ENCODE data around the gene SERPINB7.

- TF ChIP-seq POLR2AphosphoS5 (IDR thresholded peaks at IDR 0.05; ENCODE audit: low read depth, low read length): no peak
- TF ChIP-seq TAF1 (IDR thresholded peaks at IDR 0.05; ENCODE audit: borderline replicate concordance, insufficient read depth, low read length): no peak
- TF ChIP-seq, protein P1, sequence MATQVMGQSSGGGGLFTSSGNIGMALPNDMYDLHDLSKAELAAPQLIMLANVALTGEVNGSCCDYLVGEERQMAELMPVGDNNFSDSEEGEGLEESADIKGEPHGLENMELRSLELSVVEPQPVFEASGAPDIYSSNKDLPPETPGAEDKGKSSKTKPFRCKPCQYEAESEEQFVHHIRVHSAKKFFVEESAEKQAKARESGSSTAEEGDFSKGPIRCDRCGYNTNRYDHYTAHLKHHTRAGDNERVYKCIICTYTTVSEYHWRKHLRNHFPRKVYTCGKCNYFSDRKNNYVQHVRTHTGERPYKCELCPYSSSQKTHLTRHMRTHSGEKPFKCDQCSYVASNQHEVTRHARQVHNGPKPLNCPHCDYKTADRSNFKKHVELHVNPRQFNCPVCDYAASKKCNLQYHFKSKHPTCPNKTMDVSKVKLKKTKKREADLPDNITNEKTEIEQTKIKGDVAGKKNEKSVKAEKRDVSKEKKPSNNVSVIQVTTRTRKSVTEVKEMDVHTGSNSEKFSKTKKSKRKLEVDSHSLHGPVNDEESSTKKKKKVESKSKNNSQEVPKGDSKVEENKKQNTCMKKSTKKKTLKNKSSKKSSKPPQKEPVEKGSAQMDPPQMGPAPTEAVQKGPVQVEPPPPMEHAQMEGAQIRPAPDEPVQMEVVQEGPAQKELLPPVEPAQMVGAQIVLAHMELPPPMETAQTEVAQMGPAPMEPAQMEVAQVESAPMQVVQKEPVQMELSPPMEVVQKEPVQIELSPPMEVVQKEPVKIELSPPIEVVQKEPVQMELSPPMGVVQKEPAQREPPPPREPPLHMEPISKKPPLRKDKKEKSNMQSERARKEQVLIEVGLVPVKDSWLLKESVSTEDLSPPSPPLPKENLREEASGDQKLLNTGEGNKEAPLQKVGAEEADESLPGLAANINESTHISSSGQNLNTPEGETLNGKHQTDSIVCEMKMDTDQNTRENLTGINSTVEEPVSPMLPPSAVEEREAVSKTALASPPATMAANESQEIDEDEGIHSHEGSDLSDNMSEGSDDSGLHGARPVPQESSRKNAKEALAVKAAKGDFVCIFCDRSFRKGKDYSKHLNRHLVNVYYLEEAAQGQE (IDR thresholded peaks at IDR 0.05; ENCODE audit: insufficient read depth in 1 of 2, low read depth in 2 of 2, low read length in 2 of 2): no peak
- TF ChIP-seq SIN3A (IDR thresholded peaks at IDR 0.05; ENCODE audit: borderline replicate concordance, insufficient read depth, low read length): no peak
- no peak for TF ChIP-seq FOXP2 (optimal IDR thresholded peaks at IDR 0.05; ENCODE audit: borderline replicate concordance, extremely low read depth, extremely low read length, insufficient read depth)
Observed at GRCh38 chr18:63834471-63835113, 59.4 kb downstream of the SERPINB7 start.
